ENCODE results near the gene SMYD5. TPM values are rescaled to one million over a fixed set of nuclear protein-coding genes. Genes with fewer than 3 reads are reported as not detected.

Gene SMYD5
- total RNA-seq, 1 experiment from 2014 or later = 37.4 TPM

DNA sequence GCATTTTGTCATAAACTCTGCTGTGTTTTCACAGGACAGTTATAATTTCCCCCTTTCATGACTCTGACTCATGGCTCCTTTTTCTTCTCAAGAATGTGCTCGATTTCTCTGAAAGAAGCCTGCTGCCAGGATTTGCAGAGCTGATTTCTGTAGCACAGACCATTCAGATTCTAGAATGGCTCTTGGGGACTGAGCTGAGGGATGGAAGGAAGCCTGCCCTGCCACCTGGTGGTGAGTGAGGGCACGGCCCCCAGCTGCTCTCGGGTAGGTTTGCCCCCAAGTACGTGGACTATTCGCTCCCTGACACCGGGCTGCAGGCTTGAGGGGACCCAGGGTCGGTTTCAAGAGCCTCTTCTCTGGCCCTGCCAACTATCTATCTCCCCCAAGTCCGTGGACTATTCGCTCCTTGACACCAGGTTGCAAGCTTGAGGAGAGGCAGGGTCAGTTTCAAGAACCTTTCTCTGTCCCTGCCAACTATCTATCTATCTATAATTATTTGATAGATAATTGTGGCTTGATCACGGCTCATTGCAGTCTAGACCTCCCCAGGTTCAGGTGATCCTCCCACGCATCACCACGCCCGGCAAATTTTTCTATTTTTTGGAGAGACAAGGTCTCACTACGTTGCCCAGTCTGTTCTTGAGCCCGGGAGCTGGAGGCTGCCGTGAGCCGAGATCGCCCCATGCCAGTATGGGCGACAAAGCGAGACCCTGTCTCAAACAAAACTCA lies 1.4 kb upstream of the SMYD5 start:
- H3K79me2 ChIP-seq (ENCODE audit: insufficient read depth, low read length) = peaks cover 32% of the 10 kb centered on the region
- no peaks in the 10 kb centered on the region for H3K9me2 ChIP-seq (ENCODE audit: insufficient read depth)
- H2AFZ ChIP-seq (ENCODE audit: low read depth, low read length, poor library complexity, severe bottlenecking) = no peak overlapping the region
- no peaks in the 10 kb centered on the region for H3K27me3 ChIP-seq (ENCODE audit: insufficient read depth, low read length)
- no peak overlapping the region for H3K4me3 ChIP-seq (replicated peaks in 1 of 2; ENCODE audit: low read depth in 1 of 2, low read length in 2 of 2)
- no peaks in the 10 kb centered on the region for H3K9me3 ChIP-seq (ENCODE audit: control insufficient read depth in 1 of 2, insufficient read depth in 1 of 2, low read depth in 1 of 2, low read length in 2 of 2)
- intact Hi-C loops (cut with micrococcal nuclease) = loop anchor here (1.0 kb wide), 2 partner anchors 35 to 127 kb away; no protein-coding TSS in a partner anchor
- peak overlapping the region; percentile 83 for H3K4me2 ChIP-seq (ENCODE audit: low read length)
- ChIA-PET CTCF (interaction anchor here (0.7 to 2.6 kb wide), 18 partner anchors 8 to 325 kb away, joined by 3 to 31 read pairs (median 4); partner anchors contain the start of genes CCT7, NOTO, PRADC1 and SFXN5), POLR2A (interaction anchor here (1.1 to 2.1 kb wide), 2 partner anchors 21 to 35 kb away, joined by 5 to 8 read pairs; partner anchors contain the start of genes CCT7 and PRADC1), RAD21 (ENCODE audit: low non-redundant PET in 1 of 2, low total read pairs in 2 of 2, uncharacterized antibody in 2 of 2, unreplicated experiment in 2 of 2) (interaction anchor here in 1 of 2 experiments (2.2 kb wide), 1 partner anchor 35 kb away, joined by 8 read pairs; no protein-coding TSS in a partner anchor)
- no peak for TF ChIP-seq JUND (IDR thresholded peaks at IDR 0.05)
- TF ChIP-seq, protein P1, sequence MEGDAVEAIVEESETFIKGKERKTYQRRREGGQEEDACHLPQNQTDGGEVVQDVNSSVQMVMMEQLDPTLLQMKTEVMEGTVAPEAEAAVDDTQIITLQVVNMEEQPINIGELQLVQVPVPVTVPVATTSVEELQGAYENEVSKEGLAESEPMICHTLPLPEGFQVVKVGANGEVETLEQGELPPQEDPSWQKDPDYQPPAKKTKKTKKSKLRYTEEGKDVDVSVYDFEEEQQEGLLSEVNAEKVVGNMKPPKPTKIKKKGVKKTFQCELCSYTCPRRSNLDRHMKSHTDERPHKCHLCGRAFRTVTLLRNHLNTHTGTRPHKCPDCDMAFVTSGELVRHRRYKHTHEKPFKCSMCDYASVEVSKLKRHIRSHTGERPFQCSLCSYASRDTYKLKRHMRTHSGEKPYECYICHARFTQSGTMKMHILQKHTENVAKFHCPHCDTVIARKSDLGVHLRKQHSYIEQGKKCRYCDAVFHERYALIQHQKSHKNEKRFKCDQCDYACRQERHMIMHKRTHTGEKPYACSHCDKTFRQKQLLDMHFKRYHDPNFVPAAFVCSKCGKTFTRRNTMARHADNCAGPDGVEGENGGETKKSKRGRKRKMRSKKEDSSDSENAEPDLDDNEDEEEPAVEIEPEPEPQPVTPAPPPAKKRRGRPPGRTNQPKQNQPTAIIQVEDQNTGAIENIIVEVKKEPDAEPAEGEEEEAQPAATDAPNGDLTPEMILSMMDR (IDR thresholded peaks at IDR 0.05 in 2 of 3, conservative IDR thresholded peaks at IDR 0.05 in 1 of 3; ENCODE audit: borderline replicate concordance in 1 of 3, insufficient read depth in 1 of 3, low read depth in 2 of 3, low read length in 2 of 3) = peak; percentile 78 to 99 (median 95)
- TF ChIP-seq RAD21 (IDR thresholded peaks at IDR 0.05; ENCODE audit: low read depth) = peak; percentile 78
- H3K36me3 ChIP-seq (ENCODE audit: control insufficient read depth in 1 of 2, insufficient read depth in 2 of 2, low read length in 2 of 2) = no peaks in the 10 kb centered on the region
- BruUV-seq (replicated peaks) = no TSS peak
- H3K9ac ChIP-seq (ENCODE audit: low read length) = no peak overlapping the region
- peaks cover 3 to 34% of the 10 kb centered on the region in 2 experiments; a peak in 3 of 4 replicates for H3K4me1 ChIP-seq (ENCODE audit: control insufficient read depth in 1 of 2, insufficient read depth in 2 of 2, low read length in 2 of 2)
- DNase-seq (ENCODE audit: low read depth, low spot score) (no peak), ATAC-seq (peak; percentile 81)
- H3K27ac ChIP-seq (ENCODE audit: low read depth, low read length) = no peak overlapping the region
- H4K20me1 ChIP-seq (ENCODE audit: insufficient read depth) = no peaks in the 10 kb centered on the region

DNA sequence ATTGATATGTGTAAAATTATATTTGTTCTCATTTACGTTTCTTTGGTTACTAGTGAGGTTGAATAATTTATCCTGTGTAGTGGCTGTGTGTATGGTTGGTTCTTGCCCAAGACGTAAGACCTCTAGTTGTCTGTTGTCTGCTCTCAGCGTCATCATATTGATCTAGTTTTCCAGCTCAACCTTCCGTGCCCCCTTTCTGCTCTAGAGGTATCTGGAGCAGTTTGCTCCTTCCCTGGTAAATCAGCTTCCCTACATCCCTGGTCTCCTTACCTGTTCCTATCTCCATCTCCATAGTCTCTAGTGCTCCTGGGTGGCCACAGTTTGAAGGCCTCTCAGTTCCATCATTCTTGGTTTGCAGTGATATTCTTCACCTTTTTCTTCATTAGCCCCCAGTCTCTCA lies 1.2 kb downstream of the SMYD5 start:
- peaks cover 50% of the 10 kb centered on the region for H3K79me2 ChIP-seq (ENCODE audit: insufficient read depth, low read length)
- ChIA-PET RAD21 (ENCODE audit: low non-redundant PET in 1 of 2, low total read pairs in 2 of 2, uncharacterized antibody in 2 of 2, unreplicated experiment in 2 of 2) (no interaction called here), POLR2A (interaction anchor here (1.1 kb wide), 1 partner anchor 19 kb away, joined by 8 read pairs; the partner anchor contains the start of genes CCT7 and PRADC1), CTCF (no interaction called here)
- no TSS peak for BruUV-seq (replicated peaks)
- H3K36me3 ChIP-seq (ENCODE audit: control insufficient read depth in 1 of 2, insufficient read depth in 2 of 2, low read length in 2 of 2) = peaks cover under 1 to 4% of the 10 kb centered on the region in 2 experiments; a peak in 2 of 4 replicates
- H2AFZ ChIP-seq (ENCODE audit: low read depth, low read length, poor library complexity, severe bottlenecking) = no peak overlapping the region
- no peaks in the 10 kb centered on the region for H3K9me3 ChIP-seq (ENCODE audit: control insufficient read depth in 1 of 2, insufficient read depth in 1 of 2, low read depth in 1 of 2, low read length in 2 of 2)
- H3K4me1 ChIP-seq (ENCODE audit: control insufficient read depth in 1 of 2, insufficient read depth in 2 of 2, low read length in 2 of 2) = peaks cover 3 to 42% of the 10 kb centered on the region in 2 experiments; a peak in 3 of 4 replicates
- no peaks in the 10 kb centered on the region for H4K20me1 ChIP-seq (ENCODE audit: insufficient read depth)
- peak overlapping the region; percentile 83 for H3K4me2 ChIP-seq (ENCODE audit: low read length)
- no peak for DNase-seq (ENCODE audit: low read depth, low spot score)
- H3K27me3 ChIP-seq (ENCODE audit: insufficient read depth, low read length) = no peaks in the 10 kb centered on the region
- ATAC-seq = no peak
- intact Hi-C loops (cut with micrococcal nuclease) = no loop called here
- no peak overlapping the region; the same call in 1 of the 2 replicates for H3K27ac ChIP-seq (ENCODE audit: low read depth, low read length)
- H3K4me3 ChIP-seq (replicated peaks in 1 of 2; ENCODE audit: low read depth in 1 of 2, low read length in 2 of 2) = peak overlapping the region; percentile 94 to 98
- H3K9ac ChIP-seq (ENCODE audit: low read length) = peak overlapping the region; percentile 97
- no peaks in the 10 kb centered on the region for H3K9me2 ChIP-seq (ENCODE audit: insufficient read depth)
- no peak for TF ChIP-seq ZBTB33 (IDR thresholded peaks at IDR 0.05; ENCODE audit: extremely low read depth, insufficient replicate concordance, low read length)
- TF ChIP-seq ELF1 (IDR thresholded peaks at IDR 0.05; ENCODE audit: borderline replicate concordance, low read depth) = no peak
- no peak for TF ChIP-seq EZH2phosphoT487 (IDR thresholded peaks at IDR 0.05; ENCODE audit: borderline replicate concordance)
- TF ChIP-seq ZFX (IDR thresholded peaks at IDR 0.05) = no peak
- no peak for TF ChIP-seq CBX3 (IDR thresholded peaks at IDR 0.05; ENCODE audit: low read depth)
- TF ChIP-seq TCF7L2 (IDR thresholded peaks at IDR 0.05; ENCODE audit: borderline replicate concordance, extremely low read depth, insufficient read depth, insufficient read length) = no peak
- no peak for TF ChIP-seq SRF (IDR thresholded peaks at IDR 0.05; ENCODE audit: low read depth)
